Measurements from ENCODE around the gene PLCH2.

DNA sequence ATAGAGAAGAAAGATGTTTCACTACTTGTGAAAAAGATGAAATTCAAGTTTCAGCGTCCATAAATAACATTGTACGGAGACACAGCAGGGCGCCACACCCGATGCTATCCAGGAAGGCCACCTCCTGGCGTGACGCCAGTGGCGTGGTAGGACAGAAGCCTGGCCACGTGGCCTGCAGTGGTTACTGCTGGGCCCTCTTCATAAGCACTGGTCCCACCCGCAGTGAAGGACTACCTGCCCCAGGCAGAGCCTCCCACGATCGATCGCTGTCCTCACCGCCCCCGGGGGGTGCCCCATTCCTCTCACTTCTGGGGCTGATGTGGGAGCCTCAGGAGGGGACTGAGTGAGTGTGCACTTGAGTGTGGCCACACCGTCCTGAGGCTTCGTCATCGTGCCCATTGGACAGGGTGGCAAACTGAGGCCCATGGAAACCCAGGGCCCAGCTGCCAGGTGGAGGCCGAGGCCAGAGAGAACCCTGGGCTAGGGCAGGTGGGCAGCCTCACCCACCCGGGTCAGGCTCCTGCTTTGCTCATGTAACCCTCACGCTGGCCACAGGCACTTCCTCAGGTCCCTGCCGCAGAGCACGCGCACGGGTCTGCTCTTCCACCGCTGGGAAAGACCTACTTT, 65.6 kb downstream of the PLCH2 start:
- no peak for TF ChIP-seq POLR2AphosphoS5 (IDR thresholded peaks at IDR 0.05; ENCODE audit: low read depth, low read length)
- no peak for TF ChIP-seq TAF1 (IDR thresholded peaks at IDR 0.05; ENCODE audit: borderline replicate concordance, low read depth, low read length)

Measured in GM12892 (cell line).